Activated CD4-positive, CD25-positive, alpha-beta regulatory T cell treated with anti-CD3 and anti-CD28 coated beads, Interleukin-2, amount 50 U/mL, for 16 hours (primary cell): ENCODE measurements around the gene SLC27A3.
"Not testable (repeated sequence)": the region's sequence is repeated elsewhere in the genome, so short reads cannot be mapped to it uniquely, and the experiment has no call there.

Source experiments
- DNase-seq: peaks from one replicate; pipeline ENCODE4 v3.0.0-alpha.2; 2020; ENCODE audit warnings: low read depth, low spot score

Gene SLC27A3

GRCh38 chr1:153760440-153760839 is 14.8 kb upstream of the SLC27A3 start:
- no peak for DNase-seq

- DNase-seq = no peak
Observed at GRCh38 chr1:153763365-153764225, 11.6 kb upstream of the SLC27A3 start.

DNA sequence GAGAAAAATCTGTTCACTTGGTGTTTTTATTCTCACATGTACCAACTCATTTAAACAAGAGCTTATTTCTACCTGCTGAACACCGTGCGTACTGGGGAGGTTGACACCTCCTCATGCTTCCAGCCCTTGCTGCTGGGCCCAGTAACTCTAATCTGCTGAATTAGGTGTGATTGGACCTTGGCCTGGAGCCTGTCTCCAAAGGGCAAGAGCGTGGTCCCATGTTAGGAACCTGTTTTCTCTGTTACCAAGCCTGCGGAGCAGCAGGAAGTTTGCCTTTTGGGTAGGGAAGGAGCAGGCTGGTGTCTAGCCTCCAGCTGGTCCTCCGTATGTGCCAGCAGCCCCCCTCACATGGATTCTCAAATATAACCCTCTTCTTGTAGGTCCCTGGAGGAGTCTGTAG is 10.9 kb upstream of the SLC27A3 start:
- DNase-seq = no peak

- DNase-seq = not testable (repeated sequence)
Observed at GRCh38 chr1:153766663-153767062, 8.5 kb upstream of the SLC27A3 start.

GRCh38 chr1:153767519-153767918 is 7.7 kb upstream of the SLC27A3 start:
- DNase-seq = no peak

- DNase-seq = no peak
Observed at GRCh38 chr1:153768316-153769181, 6.7 kb upstream of the SLC27A3 start.

GRCh38 chr1:153769221-153769620 is 6.0 kb upstream of the SLC27A3 start:
- no peak for DNase-seq

DNA sequence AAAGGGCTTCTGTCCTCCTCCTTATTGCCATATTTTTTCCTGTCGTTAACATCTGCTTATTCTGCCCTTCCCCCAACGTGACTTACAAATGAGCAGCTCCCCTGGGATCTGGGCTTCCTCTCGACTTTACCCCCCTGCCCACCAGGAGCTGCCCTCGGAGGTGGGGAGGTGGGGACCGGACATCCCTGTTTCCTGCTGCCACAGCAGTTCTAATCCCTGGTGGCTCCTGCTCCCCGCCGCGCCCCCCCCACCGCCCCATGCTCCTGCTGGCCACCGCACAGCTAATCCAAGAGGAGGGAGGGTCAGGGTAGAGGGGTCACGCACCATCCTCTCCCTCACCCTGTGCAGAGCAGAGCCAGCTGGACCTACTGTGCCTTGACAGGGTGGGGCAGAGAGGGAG is 4.4 kb upstream of the SLC27A3 start:
- DNase-seq = no peak

GRCh38 chr1:153771261-153771660 is 3.9 kb upstream of the SLC27A3 start:
- no peak for DNase-seq

- DNase-seq = no peak
Observed at GRCh38 chr1:153771841-153772593, 3.2 kb upstream of the SLC27A3 start.

- no peak for DNase-seq
Observed at GRCh38 chr1:153773096-153773921, 1.9 kb upstream of the SLC27A3 start.

GRCh38 chr1:153774026-153774595 is 1.1 kb upstream of the SLC27A3 start:
- DNase-seq = no peak

DNA sequence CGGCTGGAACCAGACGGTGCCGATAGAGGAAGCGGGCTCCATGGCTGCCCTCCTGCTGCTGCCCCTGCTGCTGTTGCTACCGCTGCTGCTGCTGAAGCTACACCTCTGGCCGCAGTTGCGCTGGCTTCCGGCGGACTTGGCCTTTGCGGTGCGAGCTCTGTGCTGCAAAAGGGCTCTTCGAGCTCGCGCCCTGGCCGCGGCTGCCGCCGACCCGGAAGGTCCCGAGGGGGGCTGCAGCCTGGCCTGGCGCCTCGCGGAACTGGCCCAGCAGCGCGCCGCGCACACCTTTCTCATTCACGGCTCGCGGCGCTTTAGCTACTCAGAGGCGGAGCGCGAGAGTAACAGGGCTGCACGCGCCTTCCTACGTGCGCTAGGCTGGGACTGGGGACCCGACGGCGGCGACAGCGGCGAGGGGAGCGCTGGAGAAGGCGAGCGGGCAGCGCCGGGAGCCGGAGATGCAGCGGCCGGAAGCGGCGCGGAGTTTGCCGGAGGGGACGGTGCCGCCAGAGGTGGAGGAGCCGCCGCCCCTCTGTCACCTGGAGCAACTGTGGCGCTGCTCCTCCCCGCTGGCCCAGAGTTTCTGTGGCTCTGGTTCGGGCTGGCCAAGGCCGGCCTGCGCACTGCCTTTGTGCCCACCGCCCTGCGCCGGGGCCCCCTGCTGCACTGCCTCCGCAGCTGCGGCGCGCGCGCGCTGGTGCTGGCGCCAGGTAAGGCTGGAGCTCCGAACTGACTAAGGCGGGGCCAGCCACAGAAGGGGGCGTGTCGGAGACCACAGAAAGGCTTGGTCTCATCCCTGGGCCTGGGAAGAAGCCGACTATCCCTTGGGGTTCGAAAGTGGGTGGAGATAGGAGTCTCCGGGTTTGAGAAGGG is 486 bp downstream of the SLC27A3 start:
- no peak for DNase-seq

DNA sequence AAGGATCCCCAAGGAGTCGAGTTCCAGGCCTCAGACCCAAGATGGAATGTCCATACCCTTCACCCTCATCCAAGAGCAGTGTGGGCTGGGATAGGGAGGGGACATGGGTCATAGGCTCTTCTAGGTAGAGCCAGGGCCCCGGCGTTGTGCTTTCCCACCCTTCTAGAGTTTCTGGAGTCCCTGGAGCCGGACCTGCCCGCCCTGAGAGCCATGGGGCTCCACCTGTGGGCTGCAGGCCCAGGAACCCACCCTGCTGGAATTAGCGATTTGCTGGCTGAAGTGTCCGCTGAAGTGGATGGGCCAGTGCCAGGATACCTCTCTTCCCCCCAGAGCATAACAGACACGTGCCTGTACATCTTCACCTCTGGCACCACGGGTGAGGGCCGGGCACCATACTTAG is 1.1 kb downstream of the SLC27A3 start:
- DNase-seq = no peak

DNA sequence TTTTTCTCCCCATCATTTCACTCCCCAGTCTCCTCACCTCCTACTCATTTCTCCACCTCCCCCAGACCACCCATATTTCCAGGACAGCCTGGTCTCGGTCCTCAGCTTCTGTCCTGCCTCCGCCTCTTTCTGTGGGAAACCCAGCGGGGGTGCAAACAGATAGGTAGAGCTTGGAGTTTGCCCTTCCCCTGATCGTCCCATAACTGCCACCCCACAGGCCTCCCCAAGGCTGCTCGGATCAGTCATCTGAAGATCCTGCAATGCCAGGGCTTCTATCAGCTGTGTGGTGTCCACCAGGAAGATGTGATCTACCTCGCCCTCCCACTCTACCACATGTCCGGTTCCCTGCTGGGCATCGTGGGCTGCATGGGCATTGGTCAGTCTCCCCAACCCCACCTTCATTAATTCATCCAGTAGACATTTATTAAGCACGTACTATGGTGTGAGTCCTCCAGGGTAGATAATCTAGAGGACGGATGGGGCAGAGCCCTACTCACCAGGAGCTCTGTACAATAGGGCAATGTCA is 1.7 kb downstream of the SLC27A3 start:
- no peak for DNase-seq

DNA sequence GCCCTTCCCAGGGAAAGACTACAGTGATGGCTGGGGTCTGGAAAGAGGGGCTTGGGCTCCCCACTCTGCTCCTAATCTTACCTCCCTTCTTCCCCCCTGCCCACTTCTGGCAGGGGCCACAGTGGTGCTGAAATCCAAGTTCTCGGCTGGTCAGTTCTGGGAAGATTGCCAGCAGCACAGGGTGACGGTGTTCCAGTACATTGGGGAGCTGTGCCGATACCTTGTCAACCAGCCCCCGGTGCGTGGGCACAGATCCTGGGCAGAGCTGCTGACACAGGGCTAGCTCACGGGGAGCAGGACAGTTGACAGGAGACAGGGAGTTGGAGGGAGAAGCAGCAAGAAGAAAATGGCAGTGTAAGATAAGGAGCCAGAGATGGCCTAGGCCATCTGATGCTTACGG is 2.4 kb downstream of the SLC27A3 start:
- no peak for DNase-seq

DNA sequence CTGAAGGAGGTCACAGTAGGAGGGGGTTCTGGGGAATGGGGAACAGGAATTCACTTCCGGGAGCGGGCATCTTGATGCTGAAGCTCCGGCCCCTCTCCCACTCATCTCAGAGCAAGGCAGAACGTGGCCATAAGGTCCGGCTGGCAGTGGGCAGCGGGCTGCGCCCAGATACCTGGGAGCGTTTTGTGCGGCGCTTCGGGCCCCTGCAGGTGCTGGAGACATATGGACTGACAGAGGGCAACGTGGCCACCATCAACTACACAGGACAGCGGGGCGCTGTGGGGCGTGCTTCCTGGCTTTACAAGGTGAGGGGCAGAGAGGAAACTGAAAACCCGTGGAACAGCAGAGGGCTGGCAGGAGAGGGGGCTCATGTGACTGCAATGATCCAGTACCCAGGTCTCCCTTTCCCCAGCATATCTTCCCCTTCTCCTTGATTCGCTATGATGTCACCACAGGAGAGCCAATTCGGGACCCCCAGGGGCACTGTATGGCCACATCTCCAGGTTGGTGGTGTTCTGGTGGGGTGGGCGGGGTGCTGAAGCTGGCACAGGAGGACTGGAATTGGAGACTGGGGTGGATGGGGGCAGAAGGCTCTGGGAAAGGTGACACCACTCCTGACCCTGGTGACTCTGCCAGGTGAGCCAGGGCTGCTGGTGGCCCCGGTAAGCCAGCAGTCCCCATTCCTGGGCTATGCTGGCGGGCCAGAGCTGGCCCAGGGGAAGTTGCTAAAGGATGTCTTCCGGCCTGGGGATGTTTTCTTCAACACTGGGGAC is 3.0 kb downstream of the SLC27A3 start:
- DNase-seq = no peak

DNA sequence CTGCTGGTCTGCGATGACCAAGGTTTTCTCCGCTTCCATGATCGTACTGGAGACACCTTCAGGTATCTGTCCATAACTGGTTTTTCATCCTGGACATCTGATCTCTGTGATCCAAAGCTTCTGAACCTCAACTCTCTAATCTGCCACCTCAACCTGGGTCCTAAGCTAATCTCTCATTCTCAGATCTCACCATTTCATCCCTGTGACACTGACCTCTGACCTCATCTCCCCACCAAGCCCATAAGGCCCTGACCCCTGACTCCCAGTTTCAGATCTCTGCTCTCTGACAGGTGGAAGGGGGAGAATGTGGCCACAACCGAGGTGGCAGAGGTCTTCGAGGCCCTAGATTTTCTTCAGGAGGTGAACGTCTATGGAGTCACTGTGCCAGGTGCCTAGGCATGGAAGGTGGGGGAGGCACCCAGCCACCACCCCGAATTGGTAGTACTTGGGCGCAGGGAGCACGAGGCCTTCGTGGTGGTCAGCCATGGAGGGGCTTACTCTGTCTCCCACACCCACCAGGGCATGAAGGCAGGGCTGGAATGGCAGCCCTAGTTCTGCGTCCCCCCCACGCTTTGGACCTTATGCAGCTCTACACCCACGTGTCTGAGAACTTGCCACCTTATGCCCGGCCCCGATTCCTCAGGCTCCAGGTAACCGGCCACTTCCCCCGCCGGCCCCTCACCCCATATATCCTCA is 3.8 kb downstream of the SLC27A3 start:
- DNase-seq = no peak
